GM18498 (cell line): ENCODE results near the gene RBFOX2.

Source experiments
- ATAC-seq: cut with Tn5 transposase; IDR thresholded peaks from one replicate; pipeline ENCODE4 v1.9.1; 2021; ENCODE audit warnings: mild to moderate bottlenecking, moderate library complexity; ENCODE audit not compliant: unreplicated experiment

RBFOX2 gene

GRCh38 chr22:35978889-35979288, 49.7 kb downstream of the RBFOX2 start:
- no peak for ATAC-seq

GRCh38 chr22:35978201-35978600, 50.4 kb downstream of the RBFOX2 start:
- no peak for ATAC-seq

- no peak for ATAC-seq
These were observed 51.5 kb downstream of the RBFOX2 start for GRCh38 chr22:35977136-35977535.

GRCh38 chr22:35973388-35973787, 55.2 kb downstream of the RBFOX2 start:
- no peak for ATAC-seq

GRCh38 chr22:35972559-35972958, 56.1 kb downstream of the RBFOX2 start:
- ATAC-seq, result no peak

GRCh38 chr22:35971456-35972119, 57.0 kb downstream of the RBFOX2 start:
- no peak for ATAC-seq

GRCh38 chr22:35970616-35971455, 57.8 kb downstream of the RBFOX2 start:
- ATAC-seq, result no peak

GRCh38 chr22:35967046-35967397, 61.6 kb downstream of the RBFOX2 start:
- no peak for ATAC-seq

GRCh38 chr22:35966314-35967045, 62.1 kb downstream of the RBFOX2 start:
- ATAC-seq, result no peak

GRCh38 chr22:35963237-35963810, 65.3 kb downstream of the RBFOX2 start:
- ATAC-seq, result no peak

- ATAC-seq, result no peak
These were observed 66.9 kb downstream of the RBFOX2 start for GRCh38 chr22:35961480-35962295.

- ATAC-seq, result no peak
These were observed 67.8 kb downstream of the RBFOX2 start for GRCh38 chr22:35960854-35961253.

GRCh38 chr22:35959121-35959800, 69.4 kb downstream of the RBFOX2 start:
- ATAC-seq, result no peak

GRCh38 chr22:35958334-35958733, 70.3 kb downstream of the RBFOX2 start:
- ATAC-seq, result no peak

GRCh38 chr22:35957589-35957988, 71.0 kb downstream of the RBFOX2 start:
- ATAC-seq, result no peak

- ATAC-seq, result no peak
These were observed 71.8 kb downstream of the RBFOX2 start for GRCh38 chr22:35956850-35957249.

GRCh38 chr22:35955546-35955945, 73.1 kb downstream of the RBFOX2 start:
- ATAC-seq, result no peak

GRCh38 chr22:35952576-35952975, 76.0 kb downstream of the RBFOX2 start:
- no peak for ATAC-seq

- ATAC-seq, result no peak
These were observed 78.4 kb downstream of the RBFOX2 start for GRCh38 chr22:35950262-35950661.

GRCh38 chr22:35949243-35949642, 79.4 kb downstream of the RBFOX2 start:
- ATAC-seq, result no peak
